ENCODE measurements around the gene WIPF2.
A peak's percentile ranks its signal among the peaks of the same experiment; 100 is the strongest.

The WIPF2 gene

DNA sequence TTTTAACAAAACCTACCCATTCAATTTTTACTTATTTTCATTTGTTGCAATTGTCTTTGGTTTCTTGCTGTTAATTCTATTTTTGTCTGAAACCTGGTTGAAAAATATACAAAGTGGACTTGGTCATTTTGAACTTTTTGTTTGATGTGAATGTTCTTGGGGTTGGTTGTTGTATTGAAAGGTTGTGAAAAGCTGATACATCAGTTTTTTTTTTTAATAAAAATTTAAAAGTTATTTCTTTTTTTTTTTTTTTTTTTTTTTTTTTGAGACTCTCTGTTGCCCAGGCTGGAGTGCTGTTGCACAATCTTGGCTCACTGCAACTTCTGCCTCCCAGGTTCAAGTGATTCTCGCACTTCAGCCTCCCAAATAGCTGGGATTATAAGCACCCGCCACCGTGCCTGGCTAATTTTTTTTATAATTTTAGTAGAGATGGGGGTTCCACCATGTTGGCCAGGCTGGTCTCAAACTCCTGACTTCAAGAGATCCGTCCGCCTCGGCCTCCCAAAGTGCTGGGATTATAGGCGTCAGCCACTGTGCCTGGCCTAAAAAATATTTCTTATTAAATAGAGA is 28.9 kb downstream of the WIPF2 start:
- DNase-seq (ENCODE audit: low read depth in 1 of 2, low spot score in 1 of 2), result no peak

DNA sequence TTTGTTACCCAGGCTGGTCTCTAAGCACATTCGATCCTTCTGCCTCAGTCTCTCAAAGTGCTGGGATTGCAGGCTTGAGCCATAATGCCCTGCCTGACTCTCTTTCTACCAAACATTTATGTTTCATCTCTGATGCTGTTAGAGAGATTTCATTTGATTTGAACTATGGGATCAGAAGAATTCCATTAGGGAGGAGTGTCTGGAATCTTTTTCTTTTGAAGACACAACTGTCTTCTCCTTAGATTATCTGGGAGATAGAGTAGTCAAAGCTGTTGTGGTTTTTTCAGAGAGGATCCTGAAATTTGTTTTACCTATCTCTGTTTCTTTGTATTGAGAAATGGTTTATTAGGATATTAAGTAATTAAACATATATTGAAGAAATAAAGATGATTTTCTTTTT is 29.4 kb downstream of the WIPF2 start:
- no peak for DNase-seq (ENCODE audit: low read depth in 1 of 2, low spot score in 1 of 2)

DNA sequence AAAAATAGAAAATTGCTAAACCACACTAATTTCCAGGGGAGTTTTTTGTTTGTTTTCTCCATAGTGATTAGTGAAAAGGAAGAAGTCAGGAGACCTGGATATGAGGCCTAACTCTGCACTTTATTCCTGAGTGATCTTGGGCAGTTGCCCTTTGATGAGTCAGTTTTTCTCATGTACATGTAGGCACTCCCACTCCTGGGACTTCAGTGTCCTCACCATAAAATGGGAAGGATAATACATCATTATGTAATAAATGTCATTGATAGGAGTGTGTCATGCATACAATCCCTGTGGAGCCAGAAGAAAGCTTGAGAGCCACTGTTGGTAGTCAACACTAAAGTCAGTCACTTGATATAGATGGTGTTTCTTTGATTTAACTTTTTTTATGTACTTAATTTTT is 32.5 kb downstream of the WIPF2 start:
- DNase-seq (ENCODE audit: low read depth in 1 of 2, low spot score in 1 of 2), result no peak

DNA sequence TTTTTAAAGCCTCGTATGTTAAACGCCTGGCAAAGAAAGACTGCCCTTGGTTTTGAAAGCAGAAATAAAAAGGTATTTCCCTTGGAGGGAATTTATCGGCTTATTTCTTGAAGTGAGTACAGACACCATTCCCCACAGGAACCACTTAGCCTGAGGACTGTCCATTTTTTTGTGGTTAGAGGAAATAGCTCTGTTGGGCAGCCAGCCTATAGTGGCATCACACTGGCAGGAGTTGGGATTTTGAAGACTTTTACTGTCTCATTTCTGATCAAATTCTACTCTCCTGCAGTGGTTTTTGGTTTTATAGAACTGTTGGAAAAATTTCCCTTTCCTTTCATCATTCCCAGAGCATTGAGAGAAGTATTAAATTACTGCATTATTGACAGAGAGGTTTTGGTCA is 34.5 kb downstream of the WIPF2 start:
- no peak for DNase-seq (ENCODE audit: low read depth in 1 of 2, low spot score in 1 of 2)

DNA sequence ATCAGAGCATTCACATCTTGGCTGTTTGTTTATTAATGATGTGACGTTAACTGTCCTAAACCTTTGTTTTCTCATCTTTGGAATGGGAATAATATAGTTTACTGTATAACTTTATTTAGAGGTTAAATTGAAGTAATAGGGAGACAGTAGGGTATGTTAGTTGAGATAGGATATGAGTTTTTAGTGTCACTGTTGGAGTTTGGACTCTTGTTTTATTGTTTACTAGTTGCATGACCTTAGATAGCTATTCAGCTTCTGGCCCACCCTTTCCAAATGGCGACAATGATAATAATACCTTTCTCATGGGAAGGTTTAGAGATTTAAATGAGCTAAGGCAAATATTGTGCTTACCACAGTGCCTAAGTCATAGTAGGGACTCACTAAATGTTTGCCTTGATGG is 40.4 kb downstream of the WIPF2 start:
- DNase-seq (ENCODE audit: low read depth in 1 of 2, low spot score in 1 of 2), result no peak

DNA sequence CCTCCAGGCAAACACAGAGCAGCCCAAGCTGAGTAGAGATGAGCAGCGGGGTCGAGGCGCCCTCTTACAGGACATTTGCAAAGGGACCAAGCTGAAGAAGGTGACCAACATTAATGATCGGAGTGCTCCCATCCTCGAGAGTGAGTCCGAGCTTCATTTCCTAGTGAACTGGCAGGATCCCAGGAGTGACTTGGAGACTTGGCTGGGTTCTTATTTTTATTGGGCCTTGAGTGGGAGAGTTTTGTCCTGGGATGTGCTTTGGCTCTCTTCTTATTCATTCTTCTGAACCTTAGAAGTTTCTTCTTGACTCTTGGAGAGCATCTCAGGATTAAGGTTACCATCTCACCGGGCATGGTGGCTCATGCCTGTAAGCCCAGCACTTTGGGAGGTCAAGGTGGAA is 41.4 kb downstream of the WIPF2 start:
- no peak for DNase-seq (ENCODE audit: low read depth in 1 of 2, low spot score in 1 of 2)

DNA sequence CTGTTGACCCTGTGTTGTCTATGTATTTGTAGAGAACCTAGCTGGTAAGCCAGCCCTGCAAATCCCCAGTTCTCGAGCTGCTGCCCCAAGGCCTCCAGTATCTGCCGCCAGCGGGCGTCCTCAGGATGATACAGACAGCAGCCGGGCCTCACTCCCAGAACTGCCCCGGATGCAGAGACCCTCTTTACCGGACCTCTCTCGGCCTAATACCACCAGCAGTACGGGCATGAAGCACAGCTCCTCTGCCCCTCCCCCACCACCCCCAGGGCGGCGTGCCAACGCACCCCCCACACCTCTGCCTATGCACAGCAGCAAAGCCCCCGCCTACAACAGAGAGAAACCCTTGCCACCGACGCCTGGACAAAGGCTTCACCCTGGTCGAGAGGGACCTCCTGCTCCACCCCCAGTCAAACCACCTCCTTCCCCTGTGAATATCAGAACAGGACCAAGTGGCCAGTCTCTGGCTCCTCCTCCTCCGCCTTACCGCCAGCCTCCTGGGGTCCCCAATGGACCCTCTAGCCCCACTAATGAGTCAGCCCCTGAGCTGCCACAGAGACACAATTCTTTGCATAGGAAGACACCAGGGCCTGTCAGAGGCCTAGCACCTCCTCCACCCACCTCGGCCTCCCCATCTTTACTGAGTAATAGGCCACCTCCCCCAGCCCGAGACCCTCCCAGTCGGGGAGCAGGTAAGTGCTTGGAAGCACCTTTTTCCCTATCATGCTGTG is 45.5 kb downstream of the WIPF2 start:
- no peak for DNase-seq (ENCODE audit: low read depth in 1 of 2, low spot score in 1 of 2)

DNA sequence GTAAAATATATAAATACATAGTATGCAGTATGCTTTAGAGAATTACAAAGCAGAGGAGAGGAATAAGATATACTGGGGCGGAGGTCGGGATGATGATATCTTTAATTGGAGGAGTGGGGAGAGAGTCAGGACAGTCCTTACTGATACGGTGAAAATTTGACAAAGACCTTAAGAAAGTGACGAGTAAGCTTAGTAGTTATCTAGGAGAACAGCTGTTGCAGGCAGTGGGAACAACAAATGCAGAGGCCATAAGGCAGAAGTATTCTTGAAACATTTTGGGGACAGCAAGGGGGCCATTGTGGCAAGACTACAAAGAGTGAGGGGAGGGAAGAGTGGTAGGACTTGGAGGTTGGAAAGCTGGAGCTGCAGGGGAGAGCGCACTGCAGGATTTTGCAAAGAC is 46.2 kb downstream of the WIPF2 start:
- DNase-seq (ENCODE audit: low read depth in 1 of 2, low spot score in 1 of 2), result no peak

DNA sequence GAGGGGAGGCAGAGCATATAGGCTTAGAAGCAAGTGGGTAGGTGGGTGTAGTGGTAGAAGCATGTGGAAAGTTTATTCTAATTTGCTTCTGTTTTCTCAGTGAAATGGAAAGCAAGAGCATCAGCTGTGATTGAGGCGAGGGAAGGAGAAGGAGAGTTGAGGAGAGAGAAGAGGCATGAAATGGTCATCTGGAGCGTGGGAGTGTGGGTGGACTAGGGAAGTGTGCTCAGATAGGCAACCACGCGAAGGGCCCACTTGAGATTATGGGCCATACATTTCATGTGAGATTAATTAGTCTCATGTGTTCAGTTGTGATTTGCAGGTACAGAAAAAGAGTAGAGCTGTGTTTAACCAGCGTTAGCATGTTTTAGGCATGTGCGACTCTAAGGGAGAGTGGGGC is 47.8 kb downstream of the WIPF2 start:
- no peak for DNase-seq (ENCODE audit: low read depth in 1 of 2, low spot score in 1 of 2)

DNA sequence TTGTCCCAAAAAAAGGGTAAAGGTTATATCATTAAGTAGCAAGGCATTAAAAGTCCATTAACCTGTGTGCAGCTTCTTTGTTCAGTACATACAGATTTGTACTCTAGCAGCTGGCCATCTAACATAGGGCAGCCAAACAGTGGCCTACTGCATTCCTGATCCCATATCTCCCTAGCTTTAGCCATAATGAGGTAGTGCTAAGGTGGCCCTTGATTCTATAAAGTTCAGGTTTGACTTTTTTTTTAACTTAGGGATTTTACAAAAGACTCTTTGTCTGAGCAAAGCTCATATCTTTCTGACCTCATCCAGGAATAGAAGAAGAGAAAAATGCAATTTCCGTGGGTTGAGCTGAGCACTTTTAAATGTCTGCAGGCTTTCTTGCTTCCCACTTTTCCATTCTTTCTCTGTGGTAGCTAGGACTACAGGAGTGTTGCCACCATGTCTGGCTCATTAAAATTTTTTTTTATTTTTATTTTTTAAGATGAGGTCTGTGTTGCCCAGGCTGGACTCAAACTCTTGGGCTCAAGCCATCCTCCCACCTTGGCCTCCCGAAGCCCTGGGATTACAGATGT is 49.1 kb downstream of the WIPF2 start:
- no peak for DNase-seq (ENCODE audit: low read depth in 1 of 2, low spot score in 1 of 2)

DNA sequence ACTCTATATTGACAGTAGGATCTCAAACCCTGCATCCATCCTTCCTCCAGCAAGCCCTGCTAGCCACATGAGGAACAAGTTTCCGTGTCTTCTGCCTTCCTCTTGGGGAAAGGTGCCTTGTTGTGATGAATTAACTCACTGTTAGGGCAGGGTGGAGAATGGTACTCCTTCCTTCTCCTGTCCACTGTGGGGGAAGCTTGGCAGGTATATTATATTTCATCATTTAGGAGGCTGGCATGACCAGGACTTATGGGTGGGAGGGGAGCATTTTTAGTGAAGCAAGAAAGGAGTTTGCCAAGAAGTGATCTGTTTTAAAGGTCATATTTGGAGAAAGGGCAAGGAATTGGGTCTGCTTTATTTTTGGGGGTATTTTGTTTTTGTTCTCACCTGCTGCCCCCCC is 59.3 kb downstream of the WIPF2 start:
- DNase-seq (ENCODE audit: low read depth in 1 of 2, low spot score in 1 of 2), result no peak

DNA sequence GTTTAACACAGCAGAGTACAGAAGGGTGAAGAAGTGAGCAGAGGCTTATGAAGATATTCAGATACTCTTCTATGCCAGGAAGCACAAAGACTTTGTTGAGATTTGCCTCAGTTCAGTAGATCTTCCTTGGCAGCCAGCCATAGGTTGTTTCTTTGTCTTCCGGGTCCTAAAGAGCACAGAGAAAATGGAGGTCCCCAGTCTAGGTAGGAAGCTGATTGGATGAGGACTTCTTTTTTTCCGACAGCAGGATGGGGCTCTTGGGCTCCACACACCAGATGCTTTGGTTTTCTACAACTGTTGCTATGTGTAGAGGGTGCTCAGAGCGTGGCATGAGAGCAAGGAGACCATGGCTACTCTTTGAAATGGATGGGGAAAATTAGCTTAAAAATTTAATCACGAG is 60.3 kb downstream of the WIPF2 start:
- DNase-seq (ENCODE audit: low read depth in 1 of 2, low spot score in 1 of 2), result no peak

DNA sequence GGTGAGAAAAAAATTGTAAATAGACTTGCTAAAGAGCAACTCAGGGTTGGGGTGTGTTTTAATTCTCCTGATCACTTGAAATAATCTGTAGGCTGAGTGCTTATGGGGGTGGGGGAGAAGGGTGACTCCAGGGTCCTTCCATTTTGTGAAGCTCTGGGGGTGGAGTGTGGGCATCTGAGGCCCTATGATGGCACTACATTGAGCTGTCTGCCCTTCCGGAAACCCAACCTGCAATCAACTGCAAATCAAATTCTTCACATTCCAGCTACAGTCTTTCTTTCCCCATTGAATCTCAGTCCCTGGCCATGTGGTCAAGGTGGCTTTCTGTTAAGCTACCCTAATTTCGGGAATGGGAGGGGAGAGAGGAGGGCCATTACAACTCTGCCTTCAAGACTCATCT is 62.6 kb downstream of the WIPF2 start:
- no peak for DNase-seq (ENCODE audit: low read depth in 1 of 2, low spot score in 1 of 2)

DNA sequence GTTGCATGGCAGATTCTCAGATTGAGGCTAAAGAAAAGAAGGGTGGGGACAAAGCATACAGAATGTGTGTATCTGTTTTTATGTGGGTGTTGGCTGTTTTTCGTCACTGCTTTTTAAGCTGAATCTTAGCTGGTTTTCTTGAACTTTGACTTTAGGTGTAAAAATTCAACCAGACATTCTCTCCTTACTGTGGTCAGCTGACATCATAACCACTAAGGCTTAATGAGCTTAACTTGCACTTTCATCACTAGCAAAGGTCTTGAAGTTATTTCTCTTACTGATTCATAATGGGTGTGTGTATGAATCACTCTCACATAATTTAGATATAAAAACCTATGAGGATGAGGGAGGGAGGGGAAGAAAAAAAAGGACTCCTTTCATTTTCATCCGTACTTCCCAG is 64.6 kb downstream of the WIPF2 start:
- DNase-seq (ENCODE audit: low read depth in 1 of 2, low spot score in 1 of 2), result peak in 1 of 2 donors; percentile 45

DNA sequence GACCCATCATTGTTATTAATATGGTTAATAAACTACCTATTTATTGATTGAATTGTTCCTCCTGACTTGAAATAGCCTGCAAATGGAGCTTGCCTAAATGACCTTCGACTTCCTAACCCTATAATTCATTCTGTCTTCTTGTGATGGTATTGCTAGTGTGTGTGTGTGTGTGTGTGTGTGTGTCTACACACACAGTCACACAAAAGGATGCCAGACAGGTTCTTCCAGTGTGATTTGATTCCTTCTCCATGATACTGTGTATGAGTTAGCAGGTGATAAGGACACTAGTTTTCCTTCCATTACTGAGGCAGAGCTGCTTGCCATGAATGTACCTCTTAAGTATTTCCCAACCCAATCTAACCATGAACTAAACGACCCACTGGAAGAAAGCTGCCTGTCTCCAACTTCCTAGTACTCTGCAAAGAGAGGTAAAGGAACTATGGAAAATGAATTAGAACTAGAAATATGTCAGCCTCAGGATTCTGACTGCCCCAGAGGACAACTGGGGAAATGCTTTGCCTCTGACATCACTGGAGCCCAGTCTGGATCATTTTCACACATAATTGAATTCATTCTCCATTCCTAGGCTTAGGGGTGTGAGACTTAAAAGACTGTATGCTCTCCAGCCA is 65.1 kb downstream of the WIPF2 start:
- no peak for DNase-seq (ENCODE audit: low read depth in 1 of 2, low spot score in 1 of 2)

DNA sequence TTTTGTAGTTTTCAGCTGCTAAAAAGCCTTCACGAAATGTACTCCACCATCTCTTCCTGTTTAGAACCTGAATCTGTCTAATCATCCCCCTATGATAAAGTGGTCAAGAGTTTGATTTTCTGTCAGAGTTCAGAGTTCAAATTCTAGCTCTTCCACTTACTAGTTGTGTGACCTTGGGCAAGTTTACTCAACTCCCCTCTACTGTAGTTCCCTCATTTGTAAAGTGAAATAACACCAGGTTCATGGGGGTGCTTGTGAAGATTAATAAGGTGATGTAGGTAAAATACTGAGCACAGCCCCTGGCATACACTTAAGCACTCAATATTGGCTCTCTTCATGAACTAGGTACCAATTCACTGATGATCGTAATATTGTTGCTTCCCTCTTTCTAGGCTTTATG is 67.4 kb downstream of the WIPF2 start:
- no peak for DNase-seq (ENCODE audit: low read depth in 1 of 2, low spot score in 1 of 2)

DNA sequence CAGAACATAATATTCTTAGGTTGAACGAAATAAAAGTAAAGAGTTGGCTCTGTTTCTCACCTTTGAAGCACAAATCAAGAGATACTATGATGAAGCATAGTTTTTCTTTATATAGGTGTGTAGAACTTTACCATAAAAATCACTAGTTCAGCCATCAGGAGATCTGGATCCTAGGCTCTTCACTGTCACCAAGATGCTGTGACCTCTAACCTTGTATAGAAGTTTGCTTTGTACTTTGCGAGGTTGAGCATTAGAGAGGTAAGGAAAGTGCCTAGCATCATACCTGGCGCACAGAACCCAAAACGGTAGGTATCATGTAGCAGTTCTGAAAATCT is 68.0 kb downstream of the WIPF2 start:
- no peak for DNase-seq (ENCODE audit: low read depth in 1 of 2, low spot score in 1 of 2)

DNA sequence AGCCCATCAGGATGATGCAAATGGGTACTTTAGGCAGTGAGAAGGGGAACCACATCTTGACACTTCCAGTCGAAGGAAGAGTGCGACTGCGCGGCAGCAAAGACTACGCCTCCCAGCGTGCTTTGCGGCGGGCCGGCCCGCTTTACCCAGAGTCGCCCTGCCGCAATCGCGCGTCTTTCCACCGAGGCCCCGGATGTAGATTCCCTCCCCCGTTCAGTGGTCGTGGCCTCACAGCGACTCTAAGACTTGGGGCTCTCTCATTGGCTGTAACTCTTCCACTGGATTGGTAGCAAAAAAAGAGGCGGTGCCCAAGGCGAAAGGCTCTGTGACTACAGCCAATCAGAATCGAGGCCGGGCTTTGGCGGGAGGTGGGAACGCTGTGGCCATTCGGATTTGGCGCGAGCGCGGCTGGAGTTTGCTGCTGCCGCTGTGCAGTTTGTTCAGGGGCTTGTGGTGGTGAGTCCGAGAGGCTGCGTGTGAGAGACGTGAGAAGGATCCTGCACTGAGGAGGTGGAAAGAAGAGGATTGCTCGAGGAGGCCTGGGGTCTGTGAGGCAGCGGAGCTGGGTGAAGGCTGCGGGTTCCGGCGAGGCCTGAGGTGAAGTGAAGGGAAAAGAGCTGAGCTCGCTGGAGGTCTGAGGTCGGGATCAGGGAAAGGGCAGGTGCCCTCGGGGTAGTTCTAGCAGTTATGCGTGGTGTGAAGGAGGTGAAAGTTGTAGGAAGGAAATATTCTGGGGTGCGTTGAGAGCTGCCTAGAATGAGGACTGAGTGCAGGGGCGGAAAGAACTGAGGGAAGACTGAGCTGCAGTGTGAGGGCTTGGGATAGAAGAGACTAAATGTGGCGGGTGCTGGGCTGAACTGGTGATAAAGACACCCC is 68.6 kb downstream of the WIPF2 start, which contains the start of gene CDC6:
Gene CDC6 (plus strand): TSS at position 386 of the 876 bp plus-strand sequence. CDS start 1,542 bp downstream, outside the sequence.
- DNase-seq (ENCODE audit: low read depth in 1 of 2, low spot score in 1 of 2), result peak; percentile 90 to 99

DNA sequence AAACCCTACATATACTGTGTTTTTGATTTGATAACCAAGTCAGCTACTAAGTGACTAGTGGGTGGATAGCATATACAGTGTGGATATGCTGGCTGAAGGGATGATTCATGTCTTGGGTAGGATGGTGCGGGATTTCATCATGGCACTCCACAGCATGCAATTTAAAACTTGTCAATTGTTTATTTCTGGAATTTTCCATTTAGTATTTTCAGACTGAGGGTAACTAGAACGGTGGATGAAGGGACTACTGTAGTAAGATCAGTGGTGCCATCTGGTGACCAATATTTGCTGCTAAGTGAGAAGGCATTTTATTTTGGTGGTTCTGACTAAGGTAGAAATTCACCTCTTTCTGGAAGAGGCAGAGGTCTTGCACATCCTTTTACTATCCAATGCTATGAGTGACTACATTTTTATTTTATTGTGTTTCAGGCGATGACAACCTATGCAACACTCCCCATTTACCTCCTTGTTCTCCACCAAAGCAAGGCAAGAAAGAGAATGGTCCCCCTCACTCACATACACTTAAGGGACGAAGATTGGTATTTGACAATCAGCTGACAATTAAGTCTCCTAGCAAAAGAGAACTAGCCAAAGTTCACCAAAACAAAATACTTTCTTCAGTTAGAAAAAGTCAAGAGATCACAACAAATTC is 71.7 kb downstream of the WIPF2 start:
- DNase-seq (ENCODE audit: low read depth in 1 of 2, low spot score in 1 of 2), result peak in 1 of 2 donors; percentile 39

DNA sequence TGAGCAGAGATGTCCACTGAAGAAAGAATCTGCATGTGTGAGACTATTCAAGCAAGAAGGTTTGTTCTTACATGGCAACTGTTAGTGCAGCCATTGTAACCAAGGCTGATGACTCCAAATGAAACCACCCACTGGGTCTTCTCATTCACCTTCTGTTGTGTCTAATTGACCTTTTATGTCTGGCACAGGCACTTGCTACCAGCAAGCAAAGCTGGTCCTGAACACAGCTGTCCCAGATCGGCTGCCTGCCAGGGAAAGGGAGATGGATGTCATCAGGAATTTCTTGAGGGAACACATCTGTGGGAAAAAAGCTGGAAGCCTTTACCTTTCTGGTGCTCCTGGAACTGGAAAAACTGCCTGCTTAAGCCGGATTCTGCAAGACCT is 72.2 kb downstream of the WIPF2 start:
- DNase-seq (ENCODE audit: low read depth in 1 of 2, low spot score in 1 of 2), result no peak

DNA sequence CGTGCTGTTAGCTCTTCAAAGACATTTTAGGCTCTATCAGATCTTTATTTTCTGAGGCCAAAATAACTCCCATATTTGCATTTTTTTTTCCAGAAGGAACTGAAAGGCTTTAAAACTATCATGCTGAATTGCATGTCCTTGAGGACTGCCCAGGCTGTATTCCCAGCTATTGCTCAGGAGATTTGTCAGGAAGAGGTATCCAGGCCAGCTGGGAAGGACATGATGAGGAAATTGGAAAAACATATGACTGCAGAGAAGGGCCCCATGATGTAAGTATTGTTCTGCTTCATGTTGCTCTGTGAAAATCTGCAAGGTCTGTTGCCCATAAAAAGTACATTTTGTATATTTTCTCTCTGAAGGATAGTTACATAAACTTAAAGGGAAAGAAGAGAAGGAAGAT is 74.3 kb downstream of the WIPF2 start:
- DNase-seq (ENCODE audit: low read depth in 1 of 2, low spot score in 1 of 2), result no peak

All from activated CD4-positive, alpha-beta T cell treated with anti-CD3 and anti-CD28 coated beads, Interleukin-2, amount 50 U/mL, for 24 hours (primary cell).